ENCODE results near the gene SLC24A3. TPM values are rescaled to one million over a fixed set of nuclear protein-coding genes. Genes with fewer than 3 reads are reported as not detected.

Gene SLC24A3
- total RNA-seq, 4 donors from 2014 or later = 1.6 to 38.8 (median 3.7) TPM

DNA sequence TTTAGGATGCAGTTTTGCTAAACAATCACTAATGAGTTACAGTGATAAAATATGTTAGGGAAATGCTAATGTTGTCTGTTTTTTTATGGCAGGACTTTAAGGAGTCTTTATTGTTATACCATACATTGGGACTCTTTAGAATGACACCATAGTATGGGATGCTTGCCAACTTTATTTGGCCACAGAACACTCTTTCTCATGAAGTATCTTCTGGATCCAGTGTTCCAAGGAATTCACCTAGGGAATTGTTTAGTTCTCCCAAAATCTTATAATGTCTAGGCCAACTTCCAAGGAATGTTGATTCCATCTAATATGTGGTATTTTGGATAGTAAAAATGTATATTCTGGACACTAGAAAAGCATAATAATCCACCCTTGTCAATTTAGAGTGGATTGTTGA lies 548.9 kb downstream of the SLC24A3 start:
- H3K27me3 ChIP-seq = no peaks in the 10 kb centered on the region
- H3K4me1 ChIP-seq = peaks cover 0 to 5% (median 0%) of the 10 kb centered on the region in 4 donors
- DNase-seq = no peak
- no peak overlapping the region for H3K27ac ChIP-seq
- TF ChIP-seq, protein P1, sequence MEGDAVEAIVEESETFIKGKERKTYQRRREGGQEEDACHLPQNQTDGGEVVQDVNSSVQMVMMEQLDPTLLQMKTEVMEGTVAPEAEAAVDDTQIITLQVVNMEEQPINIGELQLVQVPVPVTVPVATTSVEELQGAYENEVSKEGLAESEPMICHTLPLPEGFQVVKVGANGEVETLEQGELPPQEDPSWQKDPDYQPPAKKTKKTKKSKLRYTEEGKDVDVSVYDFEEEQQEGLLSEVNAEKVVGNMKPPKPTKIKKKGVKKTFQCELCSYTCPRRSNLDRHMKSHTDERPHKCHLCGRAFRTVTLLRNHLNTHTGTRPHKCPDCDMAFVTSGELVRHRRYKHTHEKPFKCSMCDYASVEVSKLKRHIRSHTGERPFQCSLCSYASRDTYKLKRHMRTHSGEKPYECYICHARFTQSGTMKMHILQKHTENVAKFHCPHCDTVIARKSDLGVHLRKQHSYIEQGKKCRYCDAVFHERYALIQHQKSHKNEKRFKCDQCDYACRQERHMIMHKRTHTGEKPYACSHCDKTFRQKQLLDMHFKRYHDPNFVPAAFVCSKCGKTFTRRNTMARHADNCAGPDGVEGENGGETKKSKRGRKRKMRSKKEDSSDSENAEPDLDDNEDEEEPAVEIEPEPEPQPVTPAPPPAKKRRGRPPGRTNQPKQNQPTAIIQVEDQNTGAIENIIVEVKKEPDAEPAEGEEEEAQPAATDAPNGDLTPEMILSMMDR (IDR thresholded peaks at IDR 0.05) = no peak
- no peak for TF ChIP-seq POLR2A (IDR thresholded peaks at IDR 0.05)
- H3K9me3 ChIP-seq = no peaks in the 10 kb centered on the region
- H3K4me3 ChIP-seq = no peak overlapping the region
- no peaks in the 10 kb centered on the region for H3K36me3 ChIP-seq

DNA sequence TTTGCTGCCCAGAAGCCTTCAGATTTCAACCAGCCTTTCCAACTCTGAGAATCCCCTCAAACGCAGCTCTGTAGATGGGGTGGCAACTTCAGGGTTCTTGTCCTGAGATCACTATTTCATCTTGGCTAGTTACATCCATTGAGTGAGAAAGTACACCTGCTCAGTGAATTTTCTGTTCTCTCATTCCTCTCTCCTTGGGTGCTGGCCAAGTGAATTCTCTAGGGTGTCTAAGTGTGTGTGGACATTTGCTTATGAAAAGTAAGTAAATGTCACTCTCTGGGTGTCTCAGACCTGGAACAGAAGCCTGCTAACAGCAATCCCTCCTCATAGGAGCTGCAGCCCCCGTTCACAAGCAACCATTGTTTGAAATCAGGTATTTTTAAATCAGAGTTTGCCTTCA lies 549.4 kb downstream of the SLC24A3 start:
- TF ChIP-seq POLR2A (IDR thresholded peaks at IDR 0.05) = no peak
- TF ChIP-seq, protein P1 (IDR thresholded peaks at IDR 0.05) = no peak
- Histone ChIP-seq H3K4me3 (no peak overlapping the region), H3K36me3 (no peaks in the 10 kb centered on the region), H3K27ac (no peak overlapping the region), H3K9me3 (no peaks in the 10 kb centered on the region), H3K4me1 (peaks cover 0 to 1% (median 0%) of the 10 kb centered on the region in 4 donors), H3K27me3 (no peaks in the 10 kb centered on the region)
- DNase-seq = no peak

DNA sequence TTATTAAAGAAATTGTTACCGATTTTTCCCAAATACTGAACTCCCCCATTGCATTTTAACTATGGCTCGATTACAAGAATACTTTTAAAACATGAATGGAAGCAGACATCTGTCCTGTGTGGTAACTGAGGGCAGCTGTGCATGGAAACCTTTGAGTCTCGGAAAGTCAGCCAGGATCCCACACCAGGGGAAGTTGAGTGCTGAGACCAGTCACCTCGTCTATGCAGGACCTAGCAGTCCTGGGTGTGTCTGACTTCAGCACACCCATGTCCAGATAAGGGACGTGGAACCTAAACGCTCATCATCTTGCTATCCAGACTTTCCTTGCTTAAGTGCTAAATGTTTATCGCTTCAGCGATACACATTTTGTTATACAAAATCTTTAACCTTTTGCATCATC lies 551.8 kb downstream of the SLC24A3 start:
- Histone ChIP-seq H3K27me3 (no peaks in the 10 kb centered on the region), H3K36me3 (no peaks in the 10 kb centered on the region), H3K4me1 (no peaks in the 10 kb centered on the region), H3K9me3 (no peaks in the 10 kb centered on the region), H3K4me3 (no peak overlapping the region), H3K27ac (no peak overlapping the region)
- TF ChIP-seq POLR2A (IDR thresholded peaks at IDR 0.05) = no peak
- TF ChIP-seq, protein P1 (IDR thresholded peaks at IDR 0.05) = no peak
- DNase-seq = no peak

DNA sequence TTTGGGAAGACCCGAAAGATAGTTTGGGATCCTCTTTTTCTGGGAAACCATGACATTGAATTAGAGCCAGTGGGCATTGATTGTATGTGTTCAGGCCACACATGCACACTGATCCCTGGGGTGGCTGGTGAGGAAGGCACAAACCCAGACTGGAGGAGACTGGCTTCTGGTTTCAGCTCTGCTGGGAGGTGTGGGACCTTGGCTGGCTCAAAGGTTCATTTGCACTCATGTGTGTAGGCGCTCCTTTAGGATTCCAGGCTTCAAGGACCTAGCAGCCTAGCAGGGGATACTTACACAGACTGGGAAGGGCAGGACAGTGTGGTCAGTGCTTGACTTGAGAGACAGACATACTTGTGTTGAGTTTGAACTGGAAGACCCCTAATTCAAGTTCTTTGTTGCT lies 552.8 kb downstream of the SLC24A3 start:
- TF ChIP-seq, protein P1 (IDR thresholded peaks at IDR 0.05) = no peak
- no peak for TF ChIP-seq POLR2A (IDR thresholded peaks at IDR 0.05)
- no peak for DNase-seq
- H3K36me3 ChIP-seq = no peaks in the 10 kb centered on the region
- H3K27me3 ChIP-seq = no peaks in the 10 kb centered on the region
- H3K4me3 ChIP-seq = no peak overlapping the region
- no peaks in the 10 kb centered on the region for H3K9me3 ChIP-seq
- H3K4me1 ChIP-seq = no peaks in the 10 kb centered on the region
- H3K27ac ChIP-seq = no peak overlapping the region

DNA sequence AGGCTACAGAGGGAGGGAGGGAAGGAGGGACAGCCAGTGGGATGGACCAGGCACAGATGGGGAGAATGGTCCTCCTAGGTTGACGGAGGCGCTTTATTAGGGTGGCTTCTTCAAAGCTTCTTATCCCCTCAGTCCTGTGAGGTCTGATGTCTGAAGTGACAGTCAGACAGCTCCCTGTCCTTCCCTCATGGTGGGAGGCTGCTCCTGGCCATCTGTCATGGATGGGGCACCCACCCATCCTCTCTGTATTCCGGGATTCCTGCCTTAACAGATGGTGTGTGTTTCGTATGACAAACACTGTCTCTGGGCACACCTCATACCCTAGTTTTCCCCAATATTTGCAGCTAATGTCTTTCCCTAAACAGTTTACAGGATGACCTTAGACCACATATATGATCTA lies 553.5 kb downstream of the SLC24A3 start:
- TF ChIP-seq, protein P1 (IDR thresholded peaks at IDR 0.05) = no peak
- no peak for TF ChIP-seq POLR2A (IDR thresholded peaks at IDR 0.05)
- H3K27me3 ChIP-seq = no peaks in the 10 kb centered on the region
- H3K4me1 ChIP-seq = no peaks in the 10 kb centered on the region
- no peak overlapping the region for H3K27ac ChIP-seq
- H3K36me3 ChIP-seq = no peaks in the 10 kb centered on the region
- H3K4me3 ChIP-seq = no peak overlapping the region
- no peaks in the 10 kb centered on the region for H3K9me3 ChIP-seq
- DNase-seq = no peak

DNA sequence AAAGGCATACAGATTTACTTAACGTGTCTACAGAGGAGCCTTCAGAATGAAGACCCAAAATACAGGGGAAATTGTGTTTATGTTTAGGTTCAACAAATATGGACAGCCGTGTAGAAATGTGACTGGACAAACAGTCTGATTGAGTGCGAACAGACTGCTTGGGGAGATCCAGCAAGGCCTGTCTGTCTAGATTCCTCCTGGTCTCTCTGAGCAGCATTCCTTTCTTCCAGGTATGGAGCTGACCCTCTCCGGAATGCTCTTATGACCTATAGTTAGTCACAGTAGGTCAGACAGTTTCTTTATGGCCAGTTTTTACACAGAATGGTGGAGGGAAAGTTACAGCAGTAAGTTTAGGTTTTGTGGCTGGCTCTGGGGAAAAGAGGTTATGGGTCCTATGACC lies 554.6 kb downstream of the SLC24A3 start:
- H3K36me3 ChIP-seq = no peaks in the 10 kb centered on the region

More for the DNA sequence above, 554.6 kb downstream of the SLC24A3 start:
- Histone ChIP-seq H3K4me1 (no peaks in the 10 kb centered on the region), H3K27ac (no peak overlapping the region), H3K27me3 (no peaks in the 10 kb centered on the region), H3K9me3 (no peaks in the 10 kb centered on the region), H3K4me3 (no peak overlapping the region)
- no peak for TF ChIP-seq POLR2A (IDR thresholded peaks at IDR 0.05)
- TF ChIP-seq, protein P1 (IDR thresholded peaks at IDR 0.05) = no peak
- no peak for DNase-seq
